ENCODE data around the gene VAV3. TPM values are rescaled to one million over a fixed set of nuclear protein-coding genes. Genes with fewer than 3 reads are reported as not detected.
"Not testable (repeated sequence)": the region's sequence is repeated elsewhere in the genome, so short reads cannot be mapped to it uniquely, and the experiment has no call there.

VAV3 gene
- 1 to 10 TPM; 2.5 to 4.3 TPM for total RNA-seq
- long read RNA-seq: 0 reads

DNA sequence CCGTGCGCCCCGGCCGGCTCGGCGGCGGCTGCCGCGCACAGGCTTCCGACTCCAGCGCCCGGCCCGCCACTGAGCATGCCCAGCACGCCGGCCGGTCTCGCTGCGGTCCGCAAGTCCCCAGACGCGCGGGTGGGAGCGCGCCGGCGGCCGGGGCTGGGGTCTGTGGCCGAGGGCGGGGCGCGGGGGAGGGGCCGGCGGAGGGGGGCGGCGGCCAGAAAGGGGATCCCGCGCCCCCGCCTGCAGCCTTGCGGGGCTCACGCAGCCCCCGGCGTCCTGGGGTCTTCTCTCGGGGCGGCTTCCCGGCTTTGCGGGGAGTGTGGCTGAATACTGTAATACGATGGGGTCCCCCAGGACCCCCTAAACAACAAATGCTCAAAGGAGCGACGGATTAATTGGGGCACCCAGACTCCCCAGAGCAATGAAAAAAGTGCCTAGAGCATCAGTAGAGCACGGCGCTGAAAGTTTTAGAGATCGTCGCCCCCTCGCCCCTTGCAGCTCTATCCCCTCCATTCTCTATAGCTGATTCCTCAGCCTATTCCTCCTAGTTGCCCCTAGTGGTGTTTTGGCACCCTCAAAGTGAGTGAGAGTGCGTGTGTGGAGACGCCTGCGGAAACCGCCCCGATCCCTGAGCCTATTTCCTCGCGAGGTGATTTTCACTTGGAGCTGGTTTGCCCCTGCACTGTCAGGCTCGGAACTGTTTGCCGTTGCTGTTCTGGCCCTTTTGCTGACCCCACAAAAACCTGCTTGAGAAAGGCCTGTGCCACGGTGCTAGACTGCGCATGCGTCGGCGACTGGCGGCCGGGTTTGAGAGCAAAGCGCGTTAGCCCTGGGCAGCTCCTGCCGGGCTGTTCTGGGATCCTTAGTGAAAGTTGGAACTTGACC lies at the start of gene VAV3:
Gene VAV3 (minus strand): TSS at position 71 of the 882 bp plus-strand sequence. CDS start 311 bp downstream, outside the sequence.
- peak; percentile 80 to 85 for ATAC-seq
- intact Hi-C loops (cut with DNase I): loop anchor here in 1 of 2 donors (10.0 kb wide), 1 partner anchor 181 kb away; no protein-coding TSS in a partner anchor
- peak; percentile 88 for DNase-seq

GRCh38 chr1:108012553-108012952 lies 47.6 kb upstream of the VAV3 start:
- DNase-seq (no peak), ATAC-seq (no peak)
- intact Hi-C loops (cut with DNase I): no loop called here

DNA sequence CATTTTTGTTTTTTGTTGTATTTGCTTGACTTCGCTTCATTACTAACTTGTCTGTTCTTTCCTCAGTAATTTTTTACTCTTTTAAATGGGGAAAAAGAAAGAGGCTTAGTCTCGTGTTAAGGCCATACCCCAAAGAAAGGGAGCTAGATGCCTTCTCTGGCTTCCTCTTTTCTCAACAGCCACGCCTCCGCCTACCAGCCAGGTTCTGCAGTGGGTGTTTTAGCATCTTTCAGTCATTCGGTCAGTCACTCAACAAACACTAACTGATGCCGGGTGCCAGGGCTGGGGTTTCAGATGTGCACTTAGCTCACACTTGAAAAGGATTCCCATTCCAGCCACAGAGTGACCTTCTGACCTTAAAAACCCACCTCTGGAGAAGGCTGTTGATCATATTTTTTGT lies 46.3 kb upstream of the VAV3 start:
- intact Hi-C loops (cut with DNase I): no loop called here
- DNase-seq: no peak
- no peak for ATAC-seq

GRCh38 chr1:108010581-108010980 lies 45.6 kb upstream of the VAV3 start:
- intact Hi-C loops (cut with DNase I): no loop called here
- ATAC-seq (no peak), DNase-seq (no peak)

DNA sequence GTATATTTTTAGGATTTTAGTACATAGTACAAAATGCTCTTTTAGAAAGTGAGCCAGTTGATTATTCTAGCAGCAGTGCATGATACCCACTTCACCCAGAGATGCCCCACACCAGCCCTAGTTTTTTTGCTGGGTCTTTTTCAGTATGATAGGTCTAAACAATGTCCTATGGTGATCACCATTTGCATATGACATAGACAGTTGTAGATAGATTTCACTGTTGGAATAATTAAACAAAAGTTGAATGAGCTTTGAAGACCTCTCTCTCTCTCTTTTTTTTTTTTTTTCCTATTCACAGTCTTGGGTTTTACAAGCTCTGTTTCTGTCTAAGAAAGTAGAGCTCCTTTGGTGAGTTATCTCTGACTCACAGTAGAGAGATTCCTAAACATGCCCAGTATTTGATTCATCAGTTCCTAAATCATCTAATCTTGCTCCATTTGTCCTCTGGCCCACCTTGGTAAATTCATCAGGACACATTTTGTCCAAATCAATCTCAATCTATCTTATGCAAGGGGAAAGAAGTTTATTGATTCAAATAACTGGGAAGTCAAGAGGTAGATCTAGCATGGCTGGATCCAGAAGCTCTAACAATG lies 44.7 kb upstream of the VAV3 start:
- intact Hi-C loops (cut with DNase I): no loop called here
- peak in 1 of 2 donors; percentile 67 for ATAC-seq
- no peak for DNase-seq

GRCh38 chr1:108007531-108007930 lies 42.6 kb upstream of the VAV3 start:
- no peak for DNase-seq
- intact Hi-C loops (cut with DNase I): no loop called here
- ATAC-seq: no peak

GRCh38 chr1:108007070-108007469 lies 42.1 kb upstream of the VAV3 start:
- DNase-seq: no peak
- intact Hi-C loops (cut with DNase I): no loop called here
- no peak for ATAC-seq

- ATAC-seq; DNase-seq; intact Hi-C loops (cut with DNase I): not testable (repeated sequence)
These were observed 39.9 kb upstream of the VAV3 start for GRCh38 chr1:108004919-108005318.

GRCh38 chr1:108000620-108001111 lies 35.7 kb upstream of the VAV3 start:
- ATAC-seq: peak; percentile 30 to 90
- DNase-seq: peak; percentile 76
- intact Hi-C loops (cut with DNase I): no loop called here

DNA sequence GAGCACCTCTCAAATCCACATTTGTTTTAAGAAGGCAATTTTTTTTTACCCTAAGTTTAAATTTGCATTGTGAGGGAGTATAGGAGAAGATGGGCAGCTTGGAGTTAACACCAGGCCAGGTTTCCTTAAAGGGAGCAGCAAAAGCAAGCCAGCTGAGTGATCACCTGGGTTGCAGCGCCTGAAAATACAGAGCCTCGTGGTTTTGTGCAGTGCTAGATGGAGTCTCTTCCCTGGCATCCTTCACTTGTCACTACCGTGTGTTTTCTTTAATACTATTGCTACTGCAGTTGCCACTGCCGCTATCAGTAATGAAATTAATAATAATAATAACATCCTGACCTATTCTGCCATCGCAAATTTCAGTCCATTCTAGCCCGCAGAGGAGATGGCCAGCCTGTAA lies 35.2 kb upstream of the VAV3 start:
- intact Hi-C loops (cut with DNase I): no loop called here
- no peak for ATAC-seq
- DNase-seq: no peak

DNA sequence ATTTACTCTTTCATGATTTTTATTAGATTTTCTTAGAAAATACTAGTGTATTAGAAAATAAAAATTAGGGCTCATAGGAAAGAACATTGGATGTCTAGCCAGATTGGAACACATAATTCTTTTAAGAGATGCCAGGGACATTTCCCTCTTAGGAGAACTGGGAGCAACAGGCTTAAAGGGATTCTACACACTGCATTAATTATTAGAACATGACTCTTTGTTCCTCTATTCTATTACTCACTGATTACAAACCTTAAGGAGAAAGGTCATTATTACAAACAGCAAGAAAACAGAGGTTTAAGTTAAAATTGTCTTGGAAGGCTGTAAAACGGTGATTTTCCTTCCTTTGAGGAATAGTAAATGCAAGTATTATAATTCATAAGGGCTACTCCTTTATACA lies 32.9 kb upstream of the VAV3 start:
- intact Hi-C loops (cut with DNase I): no loop called here

DNA sequence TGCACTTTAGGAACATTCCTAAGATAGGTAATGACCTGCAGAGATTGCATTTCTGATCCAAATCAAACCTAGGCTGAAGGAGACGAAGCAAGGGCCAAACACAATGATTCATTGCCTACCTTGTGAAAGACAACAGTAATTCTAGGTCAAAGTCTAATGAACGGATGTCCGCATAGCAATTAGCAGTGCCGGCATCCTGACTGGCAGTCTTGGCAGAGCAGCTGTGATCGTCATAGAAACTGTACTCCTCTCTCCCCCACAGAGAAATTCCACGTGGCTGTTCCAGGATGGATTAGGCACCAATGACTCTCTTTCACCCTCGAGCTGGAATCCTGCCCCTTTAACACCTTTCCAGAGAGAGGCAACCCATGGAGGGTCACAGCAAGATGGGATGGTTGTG lies 28.9 kb upstream of the VAV3 start:
- ATAC-seq: peak; percentile 55 to 65
- no peak for DNase-seq
- intact Hi-C loops (cut with DNase I): no loop called here

More for the DNA sequence above, 32.9 kb upstream of the VAV3 start:
- ATAC-seq (no peak), DNase-seq (no peak)

GRCh38 chr1:107992347-107992746 lies 27.4 kb upstream of the VAV3 start:
- ATAC-seq (no peak), DNase-seq (no peak)
- intact Hi-C loops (cut with DNase I): no loop called here

DNA sequence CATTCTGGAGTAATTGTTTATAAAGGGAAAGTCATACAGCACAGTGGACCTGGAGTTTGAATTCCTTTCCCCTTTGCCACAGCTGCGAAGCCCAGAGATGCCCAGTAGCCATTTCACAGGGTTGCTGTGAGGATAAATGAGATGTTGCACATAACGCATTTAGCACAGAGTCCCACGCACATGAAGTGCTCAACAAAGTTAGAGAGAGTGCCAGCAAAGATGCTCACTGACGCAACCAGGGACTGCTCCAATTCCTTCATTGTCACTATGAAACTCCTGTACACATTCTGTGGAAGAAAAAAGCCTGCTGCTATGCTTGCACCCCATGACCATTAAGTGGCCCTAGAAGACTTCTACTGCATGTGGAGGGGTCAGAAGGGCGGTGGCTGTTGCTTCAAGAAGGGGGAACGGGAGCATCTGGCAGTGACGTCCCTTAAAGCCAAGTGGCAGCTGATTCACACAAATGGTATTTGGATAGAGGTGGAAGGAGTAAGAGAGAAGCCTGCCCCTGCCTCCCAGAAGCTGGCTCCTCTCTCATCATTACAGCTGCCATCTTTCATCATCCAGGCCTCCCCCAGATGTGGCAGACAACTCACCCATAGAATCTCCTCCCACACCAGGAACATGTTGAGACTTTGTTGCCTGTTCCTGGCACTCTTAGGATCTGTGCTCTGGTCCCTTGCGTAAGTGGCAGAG lies 26.5 kb upstream of the VAV3 start:
- DNase-seq (peak; percentile 42), ATAC-seq (peak in 1 of 2 donors; percentile 78)
- intact Hi-C loops (cut with DNase I): no loop called here

DNA sequence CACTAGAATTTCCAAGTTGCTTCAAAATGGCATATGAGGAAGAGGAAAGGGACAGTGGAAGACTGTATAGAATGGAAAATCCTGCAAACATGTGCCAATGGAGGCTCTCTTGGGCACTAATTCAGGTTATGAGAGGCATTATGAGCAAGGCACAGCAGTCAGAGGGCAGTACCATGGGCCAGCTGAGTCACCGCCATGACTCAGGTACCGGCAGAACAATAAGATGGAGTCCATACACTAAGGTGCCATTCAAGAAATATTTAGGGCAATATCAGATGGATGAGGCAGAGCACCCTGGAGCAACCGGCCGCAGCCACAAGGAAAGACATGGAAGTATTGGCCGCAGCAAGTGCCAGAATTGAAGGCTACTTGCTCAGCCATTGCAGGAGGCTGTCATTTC lies 25.6 kb upstream of the VAV3 start:
- intact Hi-C loops (cut with DNase I): no loop called here
- no peak for DNase-seq
- ATAC-seq: no peak

DNA sequence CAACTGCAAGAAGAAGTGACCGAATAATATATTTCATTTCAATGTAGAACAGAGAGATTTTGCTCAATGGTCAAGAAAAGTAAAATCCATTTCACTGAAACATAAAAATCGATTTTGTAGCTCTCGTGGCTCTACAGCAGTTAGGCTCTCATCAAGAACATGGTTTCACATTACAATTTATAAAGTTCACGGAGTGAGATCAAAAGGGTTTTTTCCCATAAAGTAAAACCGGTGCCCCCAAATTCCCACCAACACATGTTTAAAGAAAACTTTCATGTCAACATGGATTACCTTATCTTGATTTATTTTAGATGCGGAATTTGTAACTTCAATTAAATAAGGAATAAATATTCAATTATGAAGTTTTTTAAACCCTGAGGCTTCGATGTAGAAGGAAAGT lies 16.3 kb upstream of the VAV3 start:
- intact Hi-C loops (cut with DNase I): no loop called here

GRCh38 chr1:107979926-107980325 lies 14.9 kb upstream of the VAV3 start:
- no peak for DNase-seq
- no peak for ATAC-seq
- intact Hi-C loops (cut with DNase I): no loop called here

More for the DNA sequence above, 16.3 kb upstream of the VAV3 start:
- ATAC-seq (no peak), DNase-seq (no peak)

- ATAC-seq (no peak), DNase-seq (no peak)
- intact Hi-C loops (cut with DNase I): no loop called here
These were observed 14.1 kb upstream of the VAV3 start for GRCh38 chr1:107979088-107979487.

- ATAC-seq (no peak), DNase-seq (no peak)
- intact Hi-C loops (cut with DNase I): no loop called here
These were observed 11.9 kb upstream of the VAV3 start for GRCh38 chr1:107976836-107977235.

DNA sequence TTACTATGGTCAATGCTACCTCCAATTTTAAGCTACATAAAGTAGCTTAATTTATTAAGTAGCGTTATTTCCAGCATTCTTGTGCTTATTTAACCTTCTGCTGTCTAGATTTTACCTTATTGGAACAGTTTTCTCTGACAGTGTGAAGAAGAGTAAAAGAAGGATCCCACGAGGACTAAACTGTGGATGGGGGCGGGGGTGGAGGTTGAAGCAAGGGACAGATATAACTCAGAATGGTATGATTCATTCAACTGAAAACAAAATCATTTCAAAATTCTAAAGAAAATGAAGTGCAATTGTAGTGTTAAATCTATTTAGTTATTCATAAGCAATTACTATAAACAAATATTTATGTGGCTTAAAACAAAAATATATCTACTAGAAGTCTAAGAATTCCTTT lies 11.5 kb upstream of the VAV3 start:
- DNase-seq (no peak), ATAC-seq (no peak)
- intact Hi-C loops (cut with DNase I): no loop called here

All from left cardiac atrium (tissue), 4 donors.